NCI-H69 (cell line): ENCODE data around the gene TRIO.
A peak's percentile ranks its signal among the peaks of the same experiment; 100 is the strongest.
"Not testable (repeated sequence)": the region's sequence is repeated elsewhere in the genome, so short reads cannot be mapped to it uniquely, and the experiment has no call there.

ENCODE experiments used
- DNase-seq: peaks from one replicate; lab custom pipeline; 2025; lab: John Stamatoyannopoulos, UW

Gene TRIO

GRCh38 chr5:14509556-14509955 lies 366.4 kb downstream of the TRIO start:
- no peak for DNase-seq

DNA sequence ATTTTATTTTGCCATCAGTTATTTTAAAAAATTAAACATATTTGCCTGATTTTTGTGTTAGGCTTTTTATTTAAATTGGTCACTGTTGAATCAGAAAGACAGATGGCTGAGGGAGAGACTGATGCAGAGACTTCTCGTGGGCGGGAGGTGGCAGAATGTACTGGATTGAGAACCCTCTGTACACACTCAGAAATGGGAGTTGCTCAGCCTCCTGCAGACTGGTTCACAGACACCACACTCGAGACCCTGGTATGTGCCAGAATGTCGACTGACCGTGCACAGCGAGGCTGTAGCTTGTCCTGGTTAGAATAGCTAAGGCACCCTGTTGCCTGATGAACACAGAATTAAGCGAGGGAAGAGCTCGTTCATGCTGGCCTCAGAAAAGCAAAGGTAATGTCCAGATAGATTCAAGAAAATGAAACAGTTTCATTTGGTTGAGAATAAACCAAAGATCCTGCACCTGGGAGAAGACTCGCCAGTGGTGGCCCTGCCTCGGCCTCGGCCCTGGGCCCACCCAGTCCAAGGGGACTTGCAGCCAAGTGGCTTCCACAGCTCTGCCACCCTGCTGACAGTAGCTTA lies 367.1 kb downstream of the TRIO start:
- DNase-seq = peak; percentile 29

- no peak for DNase-seq
Measured at GRCh38 chr5:14510880-14511279, 367.7 kb downstream of the TRIO start.

DNA sequence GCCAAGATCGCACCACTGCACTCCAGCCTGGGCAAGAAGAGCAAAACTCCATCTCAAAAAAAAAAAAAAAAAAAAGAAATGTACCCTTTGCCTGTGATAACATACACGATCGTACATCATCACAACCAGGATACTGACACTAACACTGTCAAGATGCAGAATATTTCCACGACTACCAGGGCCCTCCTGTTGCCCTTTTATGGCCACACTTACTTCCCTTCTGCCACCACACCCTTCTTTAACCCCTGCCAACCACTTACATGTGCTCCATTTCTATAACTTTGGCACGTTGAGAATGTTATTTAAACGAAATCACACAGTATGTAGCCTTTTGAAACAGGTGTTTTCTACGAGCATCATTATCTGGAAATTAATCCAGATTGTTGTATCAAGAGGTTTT lies 369.4 kb downstream of the TRIO start:
- peak; percentile 17 for DNase-seq

- DNase-seq = no peak
Measured at GRCh38 chr5:14513266-14513665, 370.1 kb downstream of the TRIO start.

DNA sequence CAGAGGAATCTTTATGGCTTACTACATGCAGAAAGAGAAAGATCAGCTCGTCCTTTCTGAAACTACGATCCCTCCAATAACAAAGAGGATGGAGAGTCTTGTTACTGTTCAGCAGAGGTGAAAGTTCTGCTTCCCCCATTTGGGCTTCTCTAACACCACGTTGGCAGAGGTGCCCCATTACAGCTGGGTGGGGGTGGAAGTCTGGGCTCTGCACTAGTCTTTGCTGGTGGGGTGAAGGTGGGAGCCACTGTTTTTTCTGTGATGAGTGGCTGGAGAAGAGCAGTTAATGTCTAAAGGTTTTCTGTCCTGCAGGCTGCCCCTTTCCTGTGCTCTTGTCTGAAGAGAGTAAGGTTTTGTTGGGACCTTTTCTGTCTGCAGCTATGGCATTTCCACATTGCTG lies 373.8 kb downstream of the TRIO start:
- no peak for DNase-seq

DNA sequence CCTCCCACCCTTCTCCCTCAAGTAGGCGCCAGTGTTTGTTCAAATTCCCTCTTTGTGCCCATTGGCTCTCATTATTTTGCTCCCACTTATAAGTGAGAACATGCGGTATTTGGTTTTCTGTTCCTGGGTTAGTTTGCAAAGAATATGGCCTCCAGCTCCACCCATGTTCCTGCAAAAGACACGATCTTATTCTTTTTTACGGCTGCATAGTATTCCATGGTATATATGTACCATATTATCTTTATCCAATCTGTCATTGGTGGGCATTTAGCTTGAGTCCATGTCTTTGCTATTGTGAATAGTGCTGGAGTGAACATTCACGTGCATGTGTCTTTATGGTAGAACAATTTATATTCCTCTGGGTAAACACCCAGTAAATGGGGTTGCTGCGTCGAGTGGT lies 375.5 kb downstream of the TRIO start:
- no peak for DNase-seq

DNA sequence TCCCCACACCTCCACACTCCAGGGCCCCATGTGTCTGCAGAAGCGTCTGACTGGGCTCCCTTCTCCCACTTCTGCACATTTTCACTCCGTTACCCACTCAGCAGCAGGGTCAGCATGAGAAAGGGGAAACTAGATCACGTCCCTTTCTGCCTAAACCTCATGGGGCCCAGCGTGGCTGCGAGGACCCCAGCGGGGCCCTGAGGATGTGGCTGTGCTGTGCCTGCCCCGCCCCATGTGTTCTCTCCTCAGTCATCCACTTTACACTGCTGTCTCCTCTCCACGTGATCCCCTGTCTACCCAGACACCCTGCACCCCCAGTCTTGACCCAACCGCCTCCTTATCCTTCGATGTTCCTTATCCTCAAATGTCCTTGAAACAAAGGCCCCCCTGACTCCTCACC lies 378.6 kb downstream of the TRIO start:
- no peak for DNase-seq

DNA sequence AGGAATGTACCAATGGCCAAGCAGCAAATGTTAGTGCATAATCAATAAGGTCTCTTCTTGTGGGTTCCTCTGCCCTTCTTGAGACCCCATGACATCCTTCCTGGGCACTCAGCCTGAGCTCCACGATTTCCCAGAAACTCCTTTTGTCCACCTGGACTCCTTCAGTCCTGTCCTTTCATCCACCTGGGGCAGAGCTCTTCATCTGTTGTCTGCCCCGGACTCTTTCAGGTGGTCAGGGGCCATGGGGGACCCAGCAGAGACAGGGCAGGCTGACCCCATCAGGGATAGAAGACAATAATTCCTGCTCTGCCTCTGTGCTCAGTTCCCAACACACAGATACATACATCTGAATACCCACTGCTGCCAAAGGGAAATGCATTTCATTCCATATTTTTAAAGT lies 379.6 kb downstream of the TRIO start:
- no peak for DNase-seq

DNA sequence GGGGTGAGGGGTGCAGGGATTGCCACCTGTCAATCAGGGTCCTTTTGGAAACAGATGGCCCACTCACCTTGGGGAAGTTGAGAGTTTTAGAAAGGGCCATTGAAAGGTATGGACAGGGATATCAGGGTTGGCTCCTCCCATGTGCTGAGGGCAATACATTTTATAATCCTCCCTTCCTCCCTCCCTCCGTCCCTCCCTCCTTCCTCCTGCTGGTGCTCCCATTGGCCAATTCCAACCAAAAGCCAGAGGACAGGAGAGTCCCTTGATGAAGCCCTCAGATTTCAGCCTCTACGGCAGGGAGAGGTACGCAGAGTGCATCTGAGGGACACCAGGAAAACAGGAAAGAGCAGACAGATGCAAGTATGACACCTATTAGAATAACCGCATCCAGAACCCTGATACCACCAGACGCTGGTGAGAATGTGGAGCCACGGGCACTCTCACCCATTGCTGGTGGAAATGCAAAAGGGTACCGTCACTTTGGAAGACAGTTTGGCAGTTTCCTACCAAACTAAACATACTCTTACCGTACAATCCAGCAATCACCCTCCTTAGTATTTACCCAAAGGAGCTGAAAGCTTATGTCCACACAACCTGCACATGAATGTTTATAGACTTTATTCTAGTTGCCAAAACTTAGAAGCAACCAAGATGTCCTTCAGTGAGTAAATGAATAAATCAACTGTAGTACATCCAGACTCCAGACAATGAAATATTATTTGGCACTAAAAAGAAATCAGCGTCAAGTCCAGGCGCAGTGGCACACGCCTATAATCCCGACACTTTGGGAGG lies 380.3 kb downstream of the TRIO start:
- no peak for DNase-seq

DNA sequence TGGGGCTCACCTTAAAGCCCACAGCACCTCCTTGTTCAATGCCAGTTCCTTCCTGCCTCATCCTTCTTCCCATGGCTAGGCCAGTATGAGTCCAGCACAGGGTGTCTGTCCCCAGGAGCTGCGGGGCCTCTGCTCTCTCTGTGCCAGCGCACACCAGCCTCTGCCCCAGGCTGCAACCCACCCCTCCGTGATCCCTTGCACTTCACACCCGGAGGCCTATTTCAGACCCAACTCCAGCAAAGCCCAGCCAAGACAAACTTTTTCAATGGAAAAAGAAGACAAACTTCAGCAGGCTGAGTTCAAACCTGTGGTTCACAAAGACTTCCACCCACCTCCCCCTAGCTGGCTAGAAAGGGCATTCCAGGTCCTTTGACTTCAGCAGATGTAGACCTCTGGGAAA lies 382.3 kb downstream of the TRIO start:
- DNase-seq = no peak

DNA sequence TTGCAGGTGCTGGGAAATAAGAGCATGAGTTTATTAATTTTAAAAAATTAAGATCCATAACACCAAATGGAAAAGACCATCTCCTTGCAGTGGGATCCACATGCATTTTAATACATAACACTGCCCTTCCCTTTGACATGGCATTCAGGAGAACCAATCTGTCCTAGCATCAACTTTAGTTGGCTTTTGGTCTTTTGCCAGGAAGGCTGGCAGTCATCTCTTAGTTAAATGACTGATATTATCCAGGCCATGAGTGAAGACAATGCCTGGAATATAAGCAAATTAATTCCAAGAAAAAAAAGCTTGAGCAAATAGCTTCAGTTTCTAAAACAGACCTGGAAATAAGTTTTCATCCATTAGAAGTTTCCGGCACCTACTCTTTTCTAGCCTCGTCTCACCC lies 383.4 kb downstream of the TRIO start:
- peak; percentile 32 for DNase-seq

DNA sequence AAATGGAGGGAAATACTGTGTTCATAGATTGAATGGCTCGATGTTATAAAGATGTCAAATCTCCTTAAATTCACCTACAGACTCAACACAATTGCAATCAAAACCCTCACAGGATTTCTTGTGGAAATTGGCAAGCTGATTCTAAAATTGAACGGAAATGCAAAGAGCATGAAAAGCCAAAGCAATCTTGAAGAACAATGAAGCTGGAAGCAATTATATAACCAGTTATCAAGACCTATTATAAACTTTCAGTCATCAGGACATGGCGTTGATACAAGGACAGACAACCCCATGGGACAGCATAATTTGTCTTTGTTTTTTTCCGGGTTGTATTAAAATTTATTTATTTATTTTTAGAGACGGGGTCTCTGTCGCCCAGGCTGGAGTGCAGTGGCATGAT lies 385.0 kb downstream of the TRIO start:
- peak; percentile 70 for DNase-seq

GRCh38 chr5:14528926-14529325 lies 385.8 kb downstream of the TRIO start:
- DNase-seq = peak; percentile 49

GRCh38 chr5:14531668-14532067 lies 388.5 kb downstream of the TRIO start:
- no peak for DNase-seq

DNA sequence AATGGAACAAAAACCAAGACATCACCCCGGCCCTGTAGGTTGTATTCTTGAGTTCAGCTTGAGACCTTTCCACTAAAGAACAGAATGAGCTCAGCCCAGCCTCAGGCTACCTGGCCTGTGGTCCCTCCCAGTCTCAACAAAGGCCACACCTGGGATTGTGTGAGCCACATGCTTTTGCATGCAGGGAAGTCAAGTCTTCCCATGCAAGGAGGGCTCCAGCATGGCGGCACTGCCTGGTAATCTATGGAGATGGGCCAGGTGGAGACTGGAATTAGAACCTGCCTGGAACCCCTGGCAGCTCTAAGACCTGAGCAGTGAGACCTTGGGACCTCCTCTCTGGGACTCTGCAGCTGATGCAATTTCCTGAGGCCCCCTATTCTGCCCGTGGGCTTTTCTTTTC lies 389.0 kb downstream of the TRIO start:
- DNase-seq = no peak

GRCh38 chr5:14534773-14535172 lies 391.6 kb downstream of the TRIO start:
- DNase-seq = peak; percentile 88

GRCh38 chr5:14545308-14545707 lies 402.2 kb downstream of the TRIO start:
- DNase-seq = no peak

- no peak for DNase-seq
Measured at GRCh38 chr5:14545862-14546261, 402.7 kb downstream of the TRIO start.

- DNase-seq = no peak
Measured at GRCh38 chr5:14547666-14548065, 404.5 kb downstream of the TRIO start.

- no peak for DNase-seq
Measured at GRCh38 chr5:14551211-14551610, 408.1 kb downstream of the TRIO start.

DNA sequence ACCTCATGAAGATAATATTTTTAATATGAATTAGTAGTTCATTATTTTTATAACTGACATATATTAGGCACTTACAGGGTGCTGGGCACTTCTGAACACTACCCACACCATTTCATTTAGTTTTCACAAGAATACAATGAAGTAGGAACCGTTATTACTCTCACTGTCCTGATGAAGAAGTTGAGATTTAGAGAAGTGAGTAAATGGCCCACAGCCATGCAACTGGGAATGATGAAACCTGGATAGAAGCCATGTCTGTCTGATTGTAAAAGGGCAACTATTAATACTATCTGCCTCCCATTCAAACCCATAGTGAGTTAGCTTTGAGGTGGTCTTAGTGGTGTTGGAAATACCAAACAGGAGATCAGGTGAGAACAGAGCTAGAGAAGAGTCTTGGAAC lies 408.9 kb downstream of the TRIO start:
- no peak for DNase-seq

GRCh38 chr5:14554288-14554687 lies 411.1 kb downstream of the TRIO start:
- DNase-seq = not testable (repeated sequence)

- no peak for DNase-seq
Measured at GRCh38 chr5:14556015-14556414, 412.9 kb downstream of the TRIO start.
